Left lobe of liver (tissue), 2 donors: ENCODE data around the gene VARS2. TPM values are rescaled to one million over a fixed set of nuclear protein-coding genes. Genes with fewer than 3 reads are reported as not detected.
"Not testable (repeated sequence)": the region's sequence is repeated elsewhere in the genome, so short reads cannot be mapped to it uniquely, and the experiment has no call there.

ENCODE experiments used
- ATAC-seq: fragments of 200-7000 bp; cut with Tn5 transposase; one replicate; pipeline ENCODE4 v1.9.1; 2020; ENCODE audit warnings: mild to moderate bottlenecking, moderate library complexity
- DNase-seq: peaks from one replicate; pipeline ENCODE4 v3.0.0-alpha.2; 2020; ENCODE audit warnings: low spot score
- total RNA-seq: library from RNA; stranded (reverse); gene quantifications from one replicate; pipeline ENCODE4 v1.2.1, GENCODE V29; 2021
- donor health status: DM: no; HTN: no; CAD: no; lungs with moderate emphysema.
- donor health status: DM: no; HTN: yes; CAD: no.

The VARS2 gene
- total RNA-seq, 1 donor from 2014 or later: 28.9 TPM

GRCh38 chr6:30895343-30895742, 18.7 kb upstream of the VARS2 start:
- ATAC-seq (no peak), DNase-seq (no peak)

- no peak for ATAC-seq
- no peak for DNase-seq
Measured at GRCh38 chr6:30896541-30896940, 17.5 kb upstream of the VARS2 start.

- ATAC-seq: no peak
- no peak for DNase-seq
Measured at GRCh38 chr6:30897882-30898281, 16.2 kb upstream of the VARS2 start.

- no peak for ATAC-seq
- no peak for DNase-seq
Measured at GRCh38 chr6:30898750-30899360, 15.2 kb upstream of the VARS2 start.

GRCh38 chr6:30900863-30901417, 13.1 kb upstream of the VARS2 start:
- DNase-seq (no peak), ATAC-seq (no peak)

- no peak for DNase-seq
- ATAC-seq: no peak
Measured at GRCh38 chr6:30901436-30901835, 12.6 kb upstream of the VARS2 start.

GRCh38 chr6:30902196-30902595, 11.8 kb upstream of the VARS2 start:
- not testable (repeated sequence) for DNase-seq, ATAC-seq

- ATAC-seq: no peak
- no peak for DNase-seq
Measured at GRCh38 chr6:30902709-30903108, 11.3 kb upstream of the VARS2 start.

- ATAC-seq (no peak), DNase-seq (no peak)
Measured at GRCh38 chr6:30903236-30903635, 10.8 kb upstream of the VARS2 start.

GRCh38 chr6:30907290-30907757, 6.7 kb upstream of the VARS2 start:
- DNase-seq (peak; percentile 71), ATAC-seq (peak; percentile 67)

GRCh38 chr6:30907758-30908591, 6.1 kb upstream of the VARS2 start, which contains the start of gene GTF2H4:
TSS of gene GTF2H4 (plus strand) at chr6:30908207.
- ATAC-seq (peak; percentile 97), DNase-seq (peak; percentile 97)

- ATAC-seq (no peak), DNase-seq (no peak)
Measured at GRCh38 chr6:30908700-30909099, 5.3 kb upstream of the VARS2 start.

- not testable (repeated sequence) for DNase-seq, ATAC-seq
Measured at GRCh38 chr6:30910473-30910872, 3.6 kb upstream of the VARS2 start.

- DNase-seq (peak; percentile 57), ATAC-seq (peak; percentile 19)
Measured at GRCh38 chr6:30912746-30913520, 1.1 kb upstream of the VARS2 start.

- ATAC-seq: peak; percentile 76
- peak; percentile 95 for DNase-seq
Measured at GRCh38 chr6:30913721-30914075, 340 bp upstream of the VARS2 start.

GRCh38 chr6:30914854-30915590, 984 bp downstream of the VARS2 start:
- ATAC-seq: no peak
- DNase-seq: no peak

- DNase-seq (no peak), ATAC-seq (peak; percentile 23)
Measured at GRCh38 chr6:30915591-30915946, 1.5 kb downstream of the VARS2 start.

GRCh38 chr6:30917041-30917440, 3.0 kb downstream of the VARS2 start:
- DNase-seq: no peak
- no peak for ATAC-seq

GRCh38 chr6:30917487-30917886, 3.4 kb downstream of the VARS2 start:
- DNase-seq (no peak), ATAC-seq (no peak)

- DNase-seq (no peak), ATAC-seq (no peak)
Measured at GRCh38 chr6:30918670-30919069, 4.6 kb downstream of the VARS2 start.

- ATAC-seq (no peak), DNase-seq (no peak)
Measured at GRCh38 chr6:30922447-30922852, 8.4 kb downstream of the VARS2 start.
